ENCODE data around the gene PCDHGC4. TPM values are rescaled to one million over a fixed set of nuclear protein-coding genes. Genes with fewer than 3 reads are reported as not detected.
A peak's percentile ranks its signal among the peaks of the same experiment; 100 is the strongest.

Gene PCDHGC4
- total RNA-seq, 1 experiment from 2014 or later, result 4.3 TPM

DNA sequence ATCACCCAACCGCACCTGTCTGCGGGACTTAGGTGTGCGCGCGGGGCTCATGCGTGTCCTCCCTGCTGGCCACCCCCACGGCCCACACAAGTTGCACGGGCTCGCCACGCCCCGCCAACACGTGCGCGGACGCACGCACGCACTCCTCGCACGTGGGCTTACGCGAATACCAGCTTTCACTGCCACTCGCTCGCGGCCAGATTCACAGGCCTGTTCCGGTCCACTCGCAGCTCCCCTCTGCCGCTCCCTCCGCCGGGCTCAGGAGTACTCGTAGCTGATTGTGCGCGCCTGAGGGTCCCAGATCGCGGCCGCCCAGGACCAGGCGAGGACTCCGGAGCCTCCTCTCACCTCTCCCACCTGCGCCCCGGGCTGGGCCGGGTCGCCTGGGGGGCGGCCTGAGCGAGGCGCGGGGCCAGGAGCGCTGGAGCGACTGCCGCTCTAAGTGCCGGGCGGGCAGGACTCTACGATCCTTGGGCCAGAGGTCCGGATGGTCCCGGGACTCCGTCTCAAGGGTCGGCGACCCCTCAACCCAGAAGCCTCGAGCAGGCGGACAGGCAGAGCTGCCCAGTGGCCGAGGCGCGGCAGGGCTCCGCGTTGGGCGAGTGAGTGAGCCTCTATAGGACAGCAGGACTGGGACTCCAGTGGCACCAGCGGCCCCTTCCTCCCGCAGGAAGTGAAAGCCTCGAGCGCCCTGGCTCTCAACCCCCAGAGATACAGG, 7.5 kb downstream of the PCDHGC4 start:
- no peak overlapping the region for H3T11ph ChIP-seq (ENCODE audit: low read length)

More for the DNA sequence above, 7.5 kb downstream of the PCDHGC4 start:
- Histone ChIP-seq H3K27me3 (ENCODE audit: insufficient read depth, low read length) (peaks cover 4% of the 10 kb centered on the region; the same call in 1 of the 2 replicates), H4K5ac (ENCODE audit: insufficient read length, low read depth, low read length) (no peak overlapping the region), H2BK12ac (ENCODE audit: insufficient read length, low read depth, low read length) (no peak overlapping the region), H2AFZ (ENCODE audit: low read length) (no peak overlapping the region), H3K79me1 (ENCODE audit: insufficient read depth, low read depth, low read length, poor library complexity, severe bottlenecking) (no peaks in the 10 kb centered on the region), H3K18ac (ENCODE audit: insufficient read length, low read depth, low read length) (peak overlapping the region; percentile 33), H2BK5ac (ENCODE audit: insufficient read length, low read length) (no peak overlapping the region), H4K20me1 (ENCODE audit: control insufficient read depth, insufficient read depth, insufficient read length) (no peaks in the 10 kb centered on the region), H4K8ac (replicated peaks; ENCODE audit: insufficient read length, low read depth, low read length) (no peak overlapping the region), H2BK120ac (ENCODE audit: low read depth, low read length, poor library complexity, severe bottlenecking) (no peak overlapping the region), H4K91ac (ENCODE audit: insufficient read length, low read depth, low read length) (no peak overlapping the region), H3K9ac (ENCODE audit: extremely low read depth, insufficient read length, low read length) (no peak overlapping the region), H3K9me3 (ENCODE audit: control insufficient read depth, low read depth, low read length) (no peaks in the 10 kb centered on the region), H2BK15ac (ENCODE audit: low read depth, low read length) (no peak overlapping the region), H3K4ac (ENCODE audit: low read depth, low read length) (no peak overlapping the region), H3K14ac (ENCODE audit: insufficient read depth, low read length) (peak overlapping the region; percentile 63), H3K79me2 (ENCODE audit: insufficient read depth, low read length) (no peaks in the 10 kb centered on the region), H3K4me1 (ENCODE audit: insufficient read depth, low read length) (peaks cover 19% of the 10 kb centered on the region), H3K4me2 (ENCODE audit: insufficient read depth, insufficient read length, low read length) (no peak overlapping the region), H2AK5ac (ENCODE audit: insufficient read length, low read length) (no peak overlapping the region), H3K56ac (ENCODE audit: insufficient read length, low read depth, low read length) (no peak overlapping the region), H2BK20ac (ENCODE audit: low read depth, low read length, poor library complexity, severe bottlenecking) (no peak overlapping the region), H3K23me2 (ENCODE audit: insufficient read length, low read depth, low read length, poor library complexity, severe bottlenecking) (peaks cover 14% of the 10 kb centered on the region), H3K27ac (ENCODE audit: insufficient read length, low read depth, low read length) (no peak overlapping the region), H3K23ac (ENCODE audit: insufficient read length, low read depth, low read length) (no peak overlapping the region)
- peaks cover 2% of the 10 kb centered on the region; the same call in 1 of the 2 replicates for H3K27me3 Mint-ChIP-seq (ENCODE audit: low read depth)
- TF ChIP-seq, protein P1, sequence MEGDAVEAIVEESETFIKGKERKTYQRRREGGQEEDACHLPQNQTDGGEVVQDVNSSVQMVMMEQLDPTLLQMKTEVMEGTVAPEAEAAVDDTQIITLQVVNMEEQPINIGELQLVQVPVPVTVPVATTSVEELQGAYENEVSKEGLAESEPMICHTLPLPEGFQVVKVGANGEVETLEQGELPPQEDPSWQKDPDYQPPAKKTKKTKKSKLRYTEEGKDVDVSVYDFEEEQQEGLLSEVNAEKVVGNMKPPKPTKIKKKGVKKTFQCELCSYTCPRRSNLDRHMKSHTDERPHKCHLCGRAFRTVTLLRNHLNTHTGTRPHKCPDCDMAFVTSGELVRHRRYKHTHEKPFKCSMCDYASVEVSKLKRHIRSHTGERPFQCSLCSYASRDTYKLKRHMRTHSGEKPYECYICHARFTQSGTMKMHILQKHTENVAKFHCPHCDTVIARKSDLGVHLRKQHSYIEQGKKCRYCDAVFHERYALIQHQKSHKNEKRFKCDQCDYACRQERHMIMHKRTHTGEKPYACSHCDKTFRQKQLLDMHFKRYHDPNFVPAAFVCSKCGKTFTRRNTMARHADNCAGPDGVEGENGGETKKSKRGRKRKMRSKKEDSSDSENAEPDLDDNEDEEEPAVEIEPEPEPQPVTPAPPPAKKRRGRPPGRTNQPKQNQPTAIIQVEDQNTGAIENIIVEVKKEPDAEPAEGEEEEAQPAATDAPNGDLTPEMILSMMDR (conservative IDR thresholded peaks at IDR 0.05), result no peak
- no peaks in the 10 kb centered on the region for H3K9me3 Mint-ChIP-seq
- H3K36me3 Mint-ChIP-seq (ENCODE audit: insufficient read depth in 1 of 3, low read depth in 3 of 3), result peaks cover 10 to 12% (median 12%) of the 10 kb centered on the region in 3 experiments; a peak in 5 of 7 replicates
- H3K4me1 Mint-ChIP-seq, result peaks cover 39% of the 10 kb centered on the region in 2 experiments
- no CpG with 5 or more reads among the region's 68 CpGs for WGBS (ENCODE audit: extremely low coverage, insufficient read length, low lambda C conversion rate)
- H3K4me3 Mint-ChIP-seq, result no peak overlapping the region
- H3K27ac Mint-ChIP-seq, result no peak overlapping the region
- peak; percentile 62 for DNase-seq
